Mesodermal cell (in vitro differentiated cells): Measurements from ENCODE around the gene CLEC16A.

ENCODE experiments used
- H3K27ac ChIP-seq: 2 replicates; pipeline ENCODE4 v1.7.0; 2013; ENCODE audit warnings: mild to moderate bottlenecking, low read depth, low read length, moderate library complexity; ENCODE audit not compliant: severe bottlenecking
- H3K36me3 ChIP-seq: 2 replicates; pipeline ENCODE4 v1.7.1; 2013; ENCODE audit warnings: mild to moderate bottlenecking, low read length, moderate library complexity; ENCODE audit not compliant: control insufficient read depth, insufficient read depth
- H3K4me1 ChIP-seq: one replicate; pipeline ENCODE4 v1.7.1; 2013; ENCODE audit warnings: mild to moderate bottlenecking, low read length; ENCODE audit not compliant: insufficient read depth, control insufficient read depth, poor library complexity, severe bottlenecking
- H3K4me3 ChIP-seq: 2 replicates; pipeline ENCODE4 v1.7.0; 2013; ENCODE audit warnings: low read length, control low read depth, mild to moderate bottlenecking; ENCODE audit not compliant: insufficient read depth, poor library complexity, severe bottlenecking; ENCODE audit errors: extremely low read depth
- H3K9me3 ChIP-seq: 2 replicates; pipeline ENCODE4 v1.7.1; 2013; ENCODE audit warnings: mild to moderate bottlenecking, low read length, moderate library complexity; ENCODE audit not compliant: control insufficient read depth
- WGBS, 2 experiments: methylation state at CpG; one replicate each; pipeline ENCODE4 v1.1.5; 2013; ENCODE audit warnings: missing lambda C conversion rate in 2 of 2; ENCODE audit not compliant: insufficient coverage in 2 of 2; 5-methylcytosine and 5-hydroxymethylcytosine counted together

Gene CLEC16A

DNA sequence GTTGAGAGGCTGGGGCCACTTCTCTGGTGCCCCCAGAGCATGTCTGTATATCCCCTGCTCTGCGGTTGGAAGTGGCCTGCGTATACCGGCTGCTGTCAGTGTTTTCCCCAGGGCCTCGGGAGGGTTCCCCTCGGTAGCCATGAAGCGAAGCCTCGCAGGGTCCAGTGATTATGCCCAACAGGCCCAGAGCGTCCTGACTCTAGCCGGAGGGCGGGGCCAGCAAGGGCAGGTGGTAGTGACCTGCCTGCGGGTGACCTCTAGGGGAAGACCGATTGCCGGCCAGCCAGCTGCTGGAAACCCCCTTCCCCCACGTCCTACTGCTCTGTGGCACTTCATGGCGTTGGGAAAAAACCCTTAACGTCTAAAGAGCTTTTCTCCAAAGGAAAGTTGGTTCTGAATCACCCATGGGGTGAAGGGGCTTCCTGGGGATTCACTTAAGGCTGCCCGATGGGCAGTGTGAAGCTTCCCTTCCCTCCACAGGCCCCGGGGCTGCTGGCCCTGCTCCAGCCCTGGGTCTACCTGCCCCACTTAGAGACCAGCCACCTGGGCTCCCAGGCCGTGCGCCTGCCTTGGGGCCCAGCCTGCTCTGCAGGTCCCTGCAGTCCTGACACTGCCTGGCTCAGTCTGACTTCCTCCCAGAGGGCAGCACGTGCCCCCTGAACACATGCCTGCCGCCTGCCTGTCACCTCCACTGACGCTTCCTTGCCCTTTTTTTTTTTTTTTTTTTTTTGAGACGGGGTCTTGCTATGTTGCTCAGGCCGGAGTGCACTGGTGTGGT is 238.9 kb downstream of the CLEC16A start:
- 57 to 62% methylated on average over 16 to 21 of the region's 25 CpGs for WGBS, 2 experiments
- Histone ChIP-seq H3K9me3 (no peaks in the 10 kb centered on the region), H3K4me3 (no peak overlapping the region), H3K4me1 (peaks cover 12% of the 10 kb centered on the region), H3K36me3 (peaks cover 4% of the 10 kb centered on the region), H3K27ac (no peak overlapping the region)

GRCh38 chr16:11183951-11184350 is 239.6 kb downstream of the CLEC16A start:
- H3K4me3 ChIP-seq: no peak overlapping the region
- WGBS, 2 experiments: 95 to 98% methylated on average over 8 to 10 of the region's 10 CpGs
- H3K9me3 ChIP-seq: no peaks in the 10 kb centered on the region
- H3K36me3 ChIP-seq: peaks cover 4% of the 10 kb centered on the region
- peaks cover 12% of the 10 kb centered on the region for H3K4me1 ChIP-seq
- H3K27ac ChIP-seq: no peak overlapping the region

GRCh38 chr16:11187522-11188023 is 243.2 kb downstream of the CLEC16A start:
- H3K9me3 ChIP-seq: no peaks in the 10 kb centered on the region
- no peak overlapping the region for H3K27ac ChIP-seq
- no peak overlapping the region for H3K4me3 ChIP-seq
- WGBS, 2 experiments: 93 to 94% methylated on average over 3 to 6 of the region's 6 CpGs
- peaks cover 6% of the 10 kb centered on the region for H3K4me1 ChIP-seq
- no peaks in the 10 kb centered on the region for H3K36me3 ChIP-seq

DNA sequence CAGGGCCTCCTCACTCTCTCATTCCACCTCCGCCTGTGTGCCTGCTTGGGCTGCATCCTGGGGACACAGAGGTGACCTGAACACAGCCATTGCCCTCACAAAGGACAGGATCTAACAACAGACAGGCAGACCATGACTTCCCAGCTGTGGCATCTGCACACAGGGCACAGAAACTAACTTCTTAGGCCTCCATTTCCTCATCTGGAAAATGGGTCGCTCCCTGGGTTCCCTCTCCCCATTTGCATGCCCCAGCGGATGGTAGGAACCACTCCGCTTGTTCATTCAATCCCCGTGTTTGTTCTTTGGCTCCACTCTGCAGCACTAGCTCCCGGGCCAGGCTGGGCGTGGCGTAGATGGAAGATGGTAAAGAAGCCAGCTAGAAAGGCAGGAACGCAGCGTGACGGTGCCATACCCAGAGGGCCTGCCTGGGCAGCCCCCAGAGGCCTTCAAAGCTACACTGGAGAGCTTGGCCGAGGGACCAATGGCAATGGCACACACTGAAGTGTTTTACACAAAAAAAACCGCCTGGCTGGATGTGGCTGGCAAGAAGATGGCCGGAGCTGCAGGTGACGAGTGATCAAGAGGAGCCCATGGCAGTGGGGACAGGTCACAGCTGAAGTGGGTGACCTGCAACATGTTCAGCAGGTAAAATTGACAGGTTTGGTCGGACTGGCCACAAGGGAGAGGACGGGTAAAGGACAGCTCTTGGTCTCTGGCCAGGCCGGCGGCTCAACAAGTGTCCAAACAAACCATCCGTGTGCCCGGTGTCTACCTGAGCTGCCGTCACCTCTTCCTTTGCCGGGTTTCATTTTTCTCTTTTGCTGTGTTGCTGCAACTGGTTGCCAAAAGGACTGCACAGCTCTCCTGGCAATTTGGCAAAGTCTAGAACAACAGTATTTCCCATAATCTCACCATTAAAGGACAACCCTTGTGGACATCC is 244.7 kb downstream of the CLEC16A start:
- Histone ChIP-seq H3K27ac (no peak overlapping the region), H3K4me3 (no peak overlapping the region), H3K36me3 (no peaks in the 10 kb centered on the region), H3K9me3 (no peaks in the 10 kb centered on the region), H3K4me1 (no peaks in the 10 kb centered on the region)
- 92 to 95% methylated on average over 23 of the region's 23 CpGs for WGBS, 2 experiments

DNA sequence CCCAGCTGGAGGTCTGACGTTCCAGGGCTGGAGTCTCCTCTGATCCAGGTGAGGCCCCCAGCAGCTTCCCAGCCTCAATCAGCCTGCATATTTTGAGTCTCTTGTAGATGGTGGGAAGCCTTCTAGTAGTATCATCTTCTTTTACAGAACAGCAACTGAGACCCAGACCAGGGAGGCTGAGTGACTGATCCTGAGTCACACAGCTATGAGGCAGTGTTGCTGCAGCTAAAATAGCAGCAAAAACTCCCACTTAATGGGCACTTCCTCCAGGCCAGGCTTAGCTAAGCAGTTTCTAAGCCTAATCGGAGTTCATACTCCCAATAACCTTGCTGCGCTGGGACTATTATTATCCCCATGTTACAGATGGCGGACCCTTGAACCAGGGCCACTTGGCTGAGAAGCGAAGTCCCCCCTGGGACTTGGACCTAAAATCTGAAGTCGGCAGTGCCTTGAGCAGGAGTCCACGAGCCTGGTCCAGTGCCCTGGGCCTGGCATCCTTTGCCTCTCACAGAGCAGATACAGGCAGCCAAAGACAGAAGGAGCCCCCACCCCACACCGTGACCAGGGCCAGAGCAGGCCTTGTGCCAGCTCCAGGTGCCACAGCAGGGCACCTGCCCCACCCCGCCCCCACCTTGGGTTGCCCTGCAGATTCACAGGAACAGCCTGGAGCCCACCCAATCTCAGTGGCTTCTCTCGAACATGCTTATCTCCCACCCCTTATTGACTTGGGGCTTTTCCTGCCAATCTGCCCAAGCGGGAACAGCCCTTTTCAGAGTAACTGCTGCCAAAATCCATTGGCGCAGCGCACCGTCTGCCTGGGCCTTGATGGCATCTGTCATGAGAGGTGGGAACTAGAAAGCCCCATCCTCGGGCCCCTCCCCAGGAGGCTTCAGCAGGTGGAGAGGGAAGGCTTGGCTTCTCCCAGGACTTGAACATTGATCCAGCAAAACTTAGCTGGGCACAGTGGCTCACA is 246.5 kb downstream of the CLEC16A start:
- no peak overlapping the region for H3K27ac ChIP-seq
- no peaks in the 10 kb centered on the region for H3K4me1 ChIP-seq
- whole genome bisulfite sequencing, 2 experiments: 91 to 92% methylated on average over 11 to 14 of the region's 15 CpGs
- H3K9me3 ChIP-seq: no peaks in the 10 kb centered on the region
- no peaks in the 10 kb centered on the region for H3K36me3 ChIP-seq
- no peak overlapping the region for H3K4me3 ChIP-seq

DNA sequence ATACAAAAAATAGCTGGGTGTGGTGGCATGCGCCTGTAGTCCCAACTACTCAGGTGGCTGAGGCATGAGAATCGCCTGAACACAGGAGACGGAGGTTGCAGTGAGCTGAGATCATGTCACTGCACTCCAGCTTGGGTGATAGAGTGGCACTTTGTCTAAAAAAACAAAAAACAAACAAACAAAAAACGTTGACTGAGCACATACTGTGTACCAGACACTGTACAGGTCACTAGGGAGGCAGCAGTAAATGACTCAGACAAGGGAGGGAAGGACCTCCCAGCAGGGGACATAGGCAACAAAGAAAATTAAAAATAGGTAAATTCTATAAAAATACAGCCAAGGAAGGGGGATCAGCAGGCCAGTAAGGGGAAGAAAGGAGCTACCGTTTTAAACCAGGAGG is 247.3 kb downstream of the CLEC16A start:
- no peaks in the 10 kb centered on the region for H3K9me3 ChIP-seq
- H3K36me3 ChIP-seq: no peaks in the 10 kb centered on the region
- no peaks in the 10 kb centered on the region for H3K4me1 ChIP-seq
- WGBS, 2 experiments: 89 to 92% methylated on average over 4 of the region's 5 CpGs
- H3K27ac ChIP-seq: no peak overlapping the region
- no peak overlapping the region for H3K4me3 ChIP-seq

DNA sequence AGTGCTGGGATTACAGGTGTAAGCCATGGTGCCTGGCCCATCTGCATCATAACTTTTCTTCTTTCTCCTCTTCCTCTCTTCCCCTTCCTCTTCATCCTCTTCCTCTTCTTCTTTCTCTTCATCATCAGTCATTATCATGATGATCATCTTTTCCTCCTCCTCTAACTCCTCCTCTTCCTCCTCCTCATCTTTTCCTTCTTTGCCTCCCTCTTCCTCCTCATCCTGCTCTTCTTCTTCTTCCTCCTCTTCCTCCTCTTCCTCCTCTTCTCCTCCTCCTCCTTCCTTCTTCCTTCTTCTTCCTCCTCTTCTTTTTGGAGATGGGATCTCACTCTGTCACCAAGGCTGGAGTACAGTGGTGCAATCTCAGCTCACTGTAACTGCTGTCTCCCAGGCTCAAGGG is 249.1 kb downstream of the CLEC16A start:
- Histone ChIP-seq H3K36me3 (no peaks in the 10 kb centered on the region), H3K4me1 (no peaks in the 10 kb centered on the region), H3K27ac (no peak overlapping the region), H3K9me3 (no peaks in the 10 kb centered on the region), H3K4me3 (no peak overlapping the region)

- Histone ChIP-seq H3K9me3 (no peaks in the 10 kb centered on the region), H3K36me3 (no peaks in the 10 kb centered on the region), H3K27ac (no peak overlapping the region), H3K4me3 (no peak overlapping the region), H3K4me1 (no peaks in the 10 kb centered on the region)
- 95 to 96% methylated on average over 5 of the region's 5 CpGs for WGBS, 2 experiments
These were observed 250.5 kb downstream of the CLEC16A start for GRCh38 chr16:11194913-11195312.

DNA sequence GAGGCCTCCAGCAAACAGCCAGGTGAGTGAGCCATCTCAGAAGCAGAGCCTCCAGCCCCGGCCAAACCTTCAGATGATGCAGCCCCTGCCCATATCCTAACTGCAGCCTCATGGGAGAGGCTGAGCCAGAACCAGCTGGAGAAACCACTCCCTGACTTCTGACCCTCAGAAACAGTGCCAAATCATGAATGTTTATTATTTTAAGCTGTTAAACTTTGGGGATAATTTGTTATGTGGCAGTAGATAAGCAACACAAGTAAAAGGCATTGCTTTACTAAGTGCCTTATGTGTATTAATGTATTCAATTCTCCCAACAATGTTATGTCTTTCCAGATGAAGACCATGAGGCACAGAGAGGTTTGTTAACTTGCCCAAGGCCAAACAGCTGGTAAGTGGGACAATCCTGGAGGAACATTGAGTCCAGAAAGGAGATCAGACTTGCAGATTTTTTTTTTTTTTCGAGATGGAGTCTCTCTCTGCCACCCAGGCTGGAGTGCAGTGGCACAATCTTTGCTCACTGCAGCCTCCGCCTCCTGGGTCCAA is 252.0 kb downstream of the CLEC16A start:
- WGBS, 2 experiments: 0 to 83% methylated on average over 1 of the region's 3 CpGs
- Histone ChIP-seq H3K4me1 (peaks cover 11% of the 10 kb centered on the region), H3K9me3 (no peaks in the 10 kb centered on the region), H3K4me3 (no peak overlapping the region), H3K36me3 (no peaks in the 10 kb centered on the region), H3K27ac (no peak overlapping the region)

GRCh38 chr16:11198375-11198774 is 254.0 kb downstream of the CLEC16A start:
- H3K27ac ChIP-seq: no peak overlapping the region
- no peaks in the 10 kb centered on the region for H3K9me3 ChIP-seq
- no peaks in the 10 kb centered on the region for H3K36me3 ChIP-seq
- H3K4me3 ChIP-seq: no peak overlapping the region
- 85 to 96% methylated on average over 3 to 5 of the region's 5 CpGs for WGBS, 2 experiments
- H3K4me1 ChIP-seq: peaks cover 26% of the 10 kb centered on the region
